ENCODE results near the gene HCFC1R1.

The HCFC1R1 gene

GRCh38 chr16:2979669-2980226 is 44.0 kb downstream of the HCFC1R1 start:
- DNase-seq (ENCODE audit: extremely low read depth in 1 of 2, low read depth in 1 of 2): no peak

GRCh38 chr16:2977440-2977839 is 46.3 kb downstream of the HCFC1R1 start:
- no peak for DNase-seq (ENCODE audit: extremely low read depth in 1 of 2, low read depth in 1 of 2)

- no peak for DNase-seq (ENCODE audit: extremely low read depth in 1 of 2, low read depth in 1 of 2)
These were observed 47.1 kb downstream of the HCFC1R1 start for GRCh38 chr16:2976673-2977072.

GRCh38 chr16:2976201-2976600 is 47.5 kb downstream of the HCFC1R1 start:
- DNase-seq (ENCODE audit: extremely low read depth in 1 of 2, low read depth in 1 of 2): no peak

GRCh38 chr16:2975161-2975795 is 48.5 kb downstream of the HCFC1R1 start:
- no peak for DNase-seq (ENCODE audit: extremely low read depth in 1 of 2, low read depth in 1 of 2)

- no peak for DNase-seq (ENCODE audit: extremely low read depth in 1 of 2, low read depth in 1 of 2)
These were observed 49.3 kb downstream of the HCFC1R1 start for GRCh38 chr16:2974319-2975056.

- no peak for DNase-seq (ENCODE audit: extremely low read depth in 1 of 2, low read depth in 1 of 2)
These were observed 50.0 kb downstream of the HCFC1R1 start for GRCh38 chr16:2973605-2974318.

- no peak for DNase-seq (ENCODE audit: extremely low read depth in 1 of 2, low read depth in 1 of 2)
These were observed 50.6 kb downstream of the HCFC1R1 start for GRCh38 chr16:2973093-2973492.
